Gastroesophageal sphincter (tissue), 4 donors: Measurements from ENCODE around the gene DPYSL4. TPM values are rescaled to one million over a fixed set of nuclear protein-coding genes. Genes with fewer than 3 reads are reported as not detected.

ENCODE experiments used
- ATAC-seq: fragments of 150-250 bp; one replicate; pipeline ENCODE4 v1.9.1; 2016; ENCODE audit warnings: mild to moderate bottlenecking, moderate library complexity
- H3K27ac ChIP-seq, 4 donors: fragments of 200-600 bp; sonication (generic) in 3 of 4; 1 replicate in 3 of 4; 2 replicates in 1 of 4; pipeline ENCODE4 v1.5.1; 2016 to 2019
- H3K27me3 ChIP-seq: fragments of 200-600 bp; sonication (generic); one replicate; pipeline ENCODE4 v1.5.1; 2019
- H3K36me3 ChIP-seq, 2 donors: fragments of 200-600 bp; sonication (generic); one replicate each; pipeline ENCODE4 v1.5.1; 2019; ENCODE audit warnings: control low read depth in 1 of 2
- H3K4me1 ChIP-seq, 3 donors: fragments of 200-600 bp; sonication (generic); 1 replicate in 2 of 3; 2 replicates in 1 of 3; pipeline ENCODE4 v1.5.1; 2016 to 2019; ENCODE audit warnings: control low read depth in 2 of 3
- H3K4me3 ChIP-seq, 2 donors: fragments of 200-600 bp; sonication (generic); one replicate each; pipeline ENCODE4 v1.5.1; 2019; ENCODE audit warnings: mild to moderate bottlenecking in 1 of 2, moderate library complexity in 1 of 2
- H3K9me3 ChIP-seq, 3 donors: fragments of 200-600 bp; sonication (generic); one replicate each; pipeline ENCODE4 v1.5.1; 2017 to 2019; ENCODE audit warnings: control low read depth in 2 of 3
- EP300 ChIP-seq: sonication (generic); formaldehyde crosslinking; IDR thresholded peaks from one replicate; pipeline ENCODE4 v1.6.1; 2017; ENCODE audit warnings: antibody characterized with exemption, mild to moderate bottlenecking
- POLR2A ChIP-seq, 2 donors: fragments of 450-650 bp; IDR thresholded peaks; one replicate each; pipeline ENCODE4 v1.6.1; 2017; ENCODE audit warnings: antibody characterized with exemption in 2 of 2, mild to moderate bottlenecking in 2 of 2, moderate library complexity in 1 of 2
- POLR2AphosphoS5 ChIP-seq: sonication (generic); formaldehyde crosslinking; IDR thresholded peaks from one replicate; pipeline ENCODE4 v1.6.1; 2017; ENCODE audit warnings: antibody characterized with exemption
- WGBS, 2 donors: methylation state at CpG; one replicate each; pipeline ENCODE4 v1.1.5; 2018; ENCODE audit warnings: low coverage in 1 of 2; 5-methylcytosine and 5-hydroxymethylcytosine counted together
- total RNA-seq, 4 donors: library from RNA; depleted of rRNA; stranded (reverse); fragments of >200 nt; gene quantifications; one replicate each; pipeline ENCODE4 v1.1.0, GENCODE V29; 2016
- TF ChIP-seq, protein P1 (sequence below), 4 experiments: fragments of 200-600 bp in 2 of 4; fragments of 450-650 bp in 2 of 4; sonication (generic) in 1 of 4; IDR thresholded peaks; one replicate each; pipeline ENCODE4 v1.5.1; 2017 to 2019; ENCODE audit warnings: antibody characterized with exemption in 4 of 4, mild to moderate bottlenecking in 2 of 4, moderate library complexity in 2 of 4

DPYSL4 gene
- total RNA-seq, 4 donors from 2014 or later, result 1.6 to 2.6 (median 1.9) TPM

DNA sequence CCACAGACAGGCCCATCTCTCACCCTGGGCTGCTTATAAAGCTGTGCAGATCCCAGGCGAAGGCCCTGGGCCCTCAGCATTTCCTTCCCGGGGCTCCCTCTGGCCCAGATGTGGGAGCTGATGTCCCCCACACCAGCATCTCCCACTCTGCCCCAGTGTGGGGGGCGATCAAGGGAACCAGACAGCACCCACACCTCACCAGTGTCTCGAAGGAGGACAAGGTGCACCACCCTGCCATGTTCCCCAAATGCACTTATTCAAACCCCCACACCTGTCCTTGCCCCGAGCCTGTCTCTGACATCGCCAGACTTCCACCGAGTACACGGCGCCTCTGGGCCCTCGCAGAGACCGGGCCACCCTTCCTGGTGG, 19.6 kb downstream of the DPYSL4 start:
- ATAC-seq, result no peak
- H3K27me3 ChIP-seq, result no peaks in the 10 kb centered on the region
- 60 to 98% methylated on average over 1 to 7 of the region's 11 CpGs for WGBS, 2 donors

DNA sequence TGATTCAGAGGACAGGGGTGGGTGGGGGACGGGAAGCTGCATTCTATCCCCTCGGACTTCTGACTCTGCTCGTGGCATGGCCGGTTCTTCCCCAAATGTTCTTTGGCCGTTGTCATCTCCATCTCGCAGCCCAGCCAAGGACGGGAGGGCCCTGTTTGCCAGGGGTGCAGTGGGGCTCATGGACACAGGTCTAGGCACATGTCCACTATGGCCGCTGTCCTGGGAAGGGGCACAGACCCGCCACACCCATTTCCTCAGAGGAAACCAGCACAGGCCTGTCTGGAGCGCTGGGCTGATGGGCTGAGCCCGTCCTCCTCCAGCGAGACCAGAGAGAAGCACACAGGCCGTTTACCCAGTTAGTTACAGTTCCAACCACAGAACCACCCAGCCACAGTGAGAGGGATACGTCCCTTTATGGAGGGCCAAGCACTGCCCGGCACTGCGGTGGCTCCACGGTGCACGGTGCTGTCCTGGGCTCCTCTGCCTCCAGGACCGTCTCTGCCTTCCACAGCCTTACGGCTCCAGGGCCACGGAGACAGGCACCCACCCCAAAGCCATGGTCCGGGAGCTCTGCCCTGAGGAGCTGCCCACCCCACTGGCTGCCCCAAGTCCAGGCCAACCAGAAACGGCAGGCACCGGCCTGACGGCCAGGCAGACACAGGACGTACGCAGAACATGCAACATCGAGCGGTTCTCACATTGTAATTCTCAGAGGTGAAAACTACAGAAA, 20.2 kb downstream of the DPYSL4 start:
- no peak for ATAC-seq
- Histone ChIP-seq H3K9me3 (no peaks in the 10 kb centered on the region), H3K36me3 (no peaks in the 10 kb centered on the region), H3K4me3 (no peak overlapping the region), H3K4me1 (no peaks in the 10 kb centered on the region), H3K27ac (no peak overlapping the region), H3K27me3 (no peaks in the 10 kb centered on the region)
- 50% methylated on average over 1 of the region's 29 CpGs; no CpG with 5 or more reads in 1 of the 2 donors for WGBS, 2 donors
- TF ChIP-seq EP300, result no peak
- TF ChIP-seq POLR2AphosphoS5, result no peak
- TF ChIP-seq POLR2A (IDR thresholded peaks at IDR 0.05), result no peak
- TF ChIP-seq, protein P1, sequence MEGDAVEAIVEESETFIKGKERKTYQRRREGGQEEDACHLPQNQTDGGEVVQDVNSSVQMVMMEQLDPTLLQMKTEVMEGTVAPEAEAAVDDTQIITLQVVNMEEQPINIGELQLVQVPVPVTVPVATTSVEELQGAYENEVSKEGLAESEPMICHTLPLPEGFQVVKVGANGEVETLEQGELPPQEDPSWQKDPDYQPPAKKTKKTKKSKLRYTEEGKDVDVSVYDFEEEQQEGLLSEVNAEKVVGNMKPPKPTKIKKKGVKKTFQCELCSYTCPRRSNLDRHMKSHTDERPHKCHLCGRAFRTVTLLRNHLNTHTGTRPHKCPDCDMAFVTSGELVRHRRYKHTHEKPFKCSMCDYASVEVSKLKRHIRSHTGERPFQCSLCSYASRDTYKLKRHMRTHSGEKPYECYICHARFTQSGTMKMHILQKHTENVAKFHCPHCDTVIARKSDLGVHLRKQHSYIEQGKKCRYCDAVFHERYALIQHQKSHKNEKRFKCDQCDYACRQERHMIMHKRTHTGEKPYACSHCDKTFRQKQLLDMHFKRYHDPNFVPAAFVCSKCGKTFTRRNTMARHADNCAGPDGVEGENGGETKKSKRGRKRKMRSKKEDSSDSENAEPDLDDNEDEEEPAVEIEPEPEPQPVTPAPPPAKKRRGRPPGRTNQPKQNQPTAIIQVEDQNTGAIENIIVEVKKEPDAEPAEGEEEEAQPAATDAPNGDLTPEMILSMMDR (IDR thresholded peaks at IDR 0.05), result no peak

More for the DNA sequence above, 19.6 kb downstream of the DPYSL4 start:
- Histone ChIP-seq H3K36me3 (no peaks in the 10 kb centered on the region), H3K4me3 (no peak overlapping the region), H3K27ac (no peak overlapping the region), H3K4me1 (no peaks in the 10 kb centered on the region), H3K9me3 (no peaks in the 10 kb centered on the region)
- TF ChIP-seq POLR2A (IDR thresholded peaks at IDR 0.05) (no peak), EP300 (no peak), POLR2AphosphoS5 (no peak)
- TF ChIP-seq, protein P1 (IDR thresholded peaks at IDR 0.05), result no peak

DNA sequence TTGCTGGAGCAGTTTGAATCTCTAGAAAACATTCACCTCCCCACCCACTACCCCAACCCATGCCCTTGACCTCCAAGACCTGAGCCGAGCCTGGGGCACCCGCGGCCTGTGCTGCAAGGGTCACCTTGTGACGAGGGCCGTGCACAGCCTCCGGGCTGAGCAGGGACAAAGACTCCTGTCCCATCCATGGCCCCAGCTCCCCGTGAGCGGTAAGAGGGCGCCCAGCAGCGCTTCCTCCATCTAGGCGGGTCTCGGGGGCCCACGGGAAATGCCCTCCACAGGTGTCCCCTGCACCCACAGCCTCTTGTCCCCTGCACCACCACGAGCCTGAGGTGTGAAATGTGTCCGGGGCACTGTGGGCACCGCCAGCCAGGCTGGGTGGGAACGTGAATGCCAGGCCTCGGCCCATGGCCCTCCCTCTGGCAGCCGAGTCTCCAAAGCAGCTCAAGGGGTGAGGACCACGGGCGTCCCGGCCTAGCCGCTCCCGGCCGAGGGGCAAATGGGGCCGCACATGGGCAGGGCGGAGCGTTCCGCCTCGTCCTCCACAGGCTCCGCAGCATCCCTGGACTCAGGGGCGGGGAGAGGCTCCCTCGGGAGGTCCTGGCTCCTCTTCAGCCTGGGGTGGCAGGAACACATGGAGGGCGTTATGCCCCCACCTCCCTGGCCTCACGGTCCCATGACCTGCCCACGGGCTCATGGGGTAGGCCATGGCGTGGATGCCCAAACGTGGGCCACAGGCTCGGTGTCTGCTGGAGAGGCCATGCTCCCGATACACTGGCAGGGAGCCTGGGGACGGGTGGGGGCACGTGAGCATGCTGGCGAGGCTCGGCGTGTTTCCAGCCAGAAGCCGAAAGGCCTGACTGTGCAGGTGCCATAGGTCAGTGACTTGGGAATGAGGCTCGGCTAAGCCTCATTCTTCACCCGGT, 21.1 kb downstream of the DPYSL4 start:
- H3K4me1 ChIP-seq, result no peaks in the 10 kb centered on the region
- TF ChIP-seq POLR2A (IDR thresholded peaks at IDR 0.05), result no peak
- TF ChIP-seq, protein P1 (IDR thresholded peaks at IDR 0.05), result no peak
- ATAC-seq, result no peak
- H3K27me3 ChIP-seq, result no peaks in the 10 kb centered on the region
- WGBS, 2 donors, result 75% methylated on average over 6 of the region's 48 CpGs; no CpG with 5 or more reads in 1 of the 2 donors
- H3K4me3 ChIP-seq, result no peak overlapping the region
- H3K9me3 ChIP-seq, result peaks cover 0 to 2% (median 0%) of the 10 kb centered on the region in 3 donors
- no peak overlapping the region for H3K27ac ChIP-seq
- peaks cover 0 to 6% of the 10 kb centered on the region in 2 donors for H3K36me3 ChIP-seq

DNA sequence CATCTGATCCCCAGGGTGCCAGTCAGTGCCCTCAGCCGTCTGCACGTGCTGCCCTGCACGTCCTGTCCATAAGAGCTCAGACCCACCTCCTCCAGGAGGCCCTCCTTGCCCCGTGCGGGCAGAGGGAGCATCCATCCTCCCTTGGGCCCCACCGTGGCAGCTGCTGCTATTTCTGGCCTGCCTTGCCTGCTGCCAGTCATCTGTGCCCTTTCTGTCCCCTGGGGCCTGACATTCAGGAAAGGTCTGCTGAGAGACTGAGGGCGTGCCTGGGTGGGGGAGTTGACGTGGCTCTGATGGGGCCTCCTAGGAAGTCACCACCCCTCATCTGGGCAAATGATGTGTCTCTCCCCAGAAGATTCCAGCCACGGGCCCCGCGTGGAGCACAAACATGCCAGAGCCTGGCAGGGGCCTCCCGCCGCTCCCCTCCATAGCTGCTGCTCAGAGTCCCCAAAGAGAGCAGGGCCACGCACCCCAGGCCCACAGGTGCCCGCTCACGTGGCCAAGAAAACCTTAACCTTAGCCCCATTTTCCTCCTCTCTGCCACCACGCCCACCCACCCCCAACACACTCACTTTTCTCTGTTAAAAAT, 21.8 kb downstream of the DPYSL4 start:
- TF ChIP-seq POLR2AphosphoS5, result no peak
- TF ChIP-seq, protein P1 (IDR thresholded peaks at IDR 0.05), result no peak
- TF ChIP-seq EP300, result no peak
- TF ChIP-seq POLR2A (IDR thresholded peaks at IDR 0.05), result no peak
- H3K27ac ChIP-seq, result no peak overlapping the region
- no peaks in the 10 kb centered on the region for H3K27me3 ChIP-seq
- H3K4me1 ChIP-seq, result no peaks in the 10 kb centered on the region
- H3K36me3 ChIP-seq, result peaks cover 0 to 11% of the 10 kb centered on the region in 2 donors
- 88 to 93% methylated on average over 5 to 6 of the region's 17 CpGs for WGBS, 2 donors
- peaks cover 0 to 10% (median 0%) of the 10 kb centered on the region in 3 donors for H3K9me3 ChIP-seq
- no peak overlapping the region for H3K4me3 ChIP-seq
- no peak for ATAC-seq
